Parathyroid adenoma (tissue), 2 donors: Measurements from ENCODE around the gene TBC1D13.
A peak's percentile ranks its signal among the peaks of the same experiment; 100 is the strongest.

ENCODE experiments used
- H2AFZ ChIP-seq: fragments of 300-600 bp; sonication (generic); one replicate; pipeline ENCODE4 v1.7.0; 2017; ENCODE audit warnings: antibody characterized with exemption, mild to moderate bottlenecking
- H3K27ac ChIP-seq: fragments of 300-600 bp; sonication (generic); one replicate; pipeline ENCODE4 v1.7.0; 2017
- H3K27me3 ChIP-seq: fragments of 300-600 bp; sonication (generic); one replicate; pipeline ENCODE4 v1.7.0; 2017; ENCODE audit warnings: low read length; ENCODE audit not compliant: control insufficient read depth, insufficient read depth
- H3K36me3 ChIP-seq: fragments of 300-600 bp; sonication (generic); one replicate; pipeline ENCODE4 v1.7.0; 2017; ENCODE audit warnings: low read length; ENCODE audit not compliant: control insufficient read depth, insufficient read depth
- H3K4me1 ChIP-seq: fragments of 300-600 bp; sonication (generic); one replicate; pipeline ENCODE4 v1.7.0; 2017; ENCODE audit warnings: control low read depth
- H3K4me2 ChIP-seq: fragments of 300-600 bp; sonication (generic); one replicate; pipeline ENCODE4 v1.7.0; 2017; ENCODE audit warnings: low read length
- H3K4me3 ChIP-seq: fragments of 300-600 bp; sonication (generic); one replicate; pipeline ENCODE4 v1.7.0; 2017; ENCODE audit warnings: low read depth, low read length
- H3K79me2 ChIP-seq: fragments of 300-600 bp; sonication (generic); one replicate; pipeline ENCODE4 v1.7.0; 2017; ENCODE audit warnings: control low read depth
- H3K9ac ChIP-seq: fragments of 300-600 bp; sonication (generic); one replicate; pipeline ENCODE4 v1.7.0; 2017; ENCODE audit warnings: mild to moderate bottlenecking
- H3K9me3 ChIP-seq: fragments of 300-600 bp; sonication (generic); one replicate; pipeline ENCODE4 v1.7.0; 2017; ENCODE audit warnings: low read length; ENCODE audit not compliant: control insufficient read depth
- CTCF ChIP-seq: fragments of 300-600 bp; sonication (generic); IDR thresholded peaks from one replicate; pipeline ENCODE4 v1.7.0; 2017; ENCODE audit warnings: antibody characterized with exemption, mild to moderate bottlenecking
- donor health status: primary hyperparathyroidism.

The TBC1D13 gene

GRCh38 chr9:128818839-128819715 is 32.0 kb downstream of the TBC1D13 start:
- Histone ChIP-seq H3K9ac (no peak overlapping the region), H3K4me3 (peak overlapping the region; percentile 66), H3K27ac (no peak overlapping the region), H3K36me3 (no peaks in the 10 kb centered on the region), H3K9me3 (no peaks in the 10 kb centered on the region), H3K27me3 (no peaks in the 10 kb centered on the region), H3K4me1 (no peaks in the 10 kb centered on the region), H3K4me2 (peak overlapping the region; percentile 95), H2AFZ (peak overlapping the region; percentile 62), H3K79me2 (no peaks in the 10 kb centered on the region)
- no peak for TF ChIP-seq CTCF

- Histone ChIP-seq H3K4me2 (no peak overlapping the region), H3K27me3 (no peaks in the 10 kb centered on the region), H3K4me3 (peak overlapping the region; percentile 66), H3K9me3 (no peaks in the 10 kb centered on the region), H3K36me3 (no peaks in the 10 kb centered on the region), H2AFZ (no peak overlapping the region), H3K79me2 (no peaks in the 10 kb centered on the region), H3K9ac (no peak overlapping the region), H3K4me1 (no peaks in the 10 kb centered on the region), H3K27ac (no peak overlapping the region)
- no peak for TF ChIP-seq CTCF
Measured at GRCh38 chr9:128819716-128820664, 32.9 kb downstream of the TBC1D13 start.

GRCh38 chr9:128820665-128821583 is 33.9 kb downstream of the TBC1D13 start:
- no peak overlapping the region for H3K27ac ChIP-seq
- H3K4me1 ChIP-seq = no peaks in the 10 kb centered on the region
- H3K4me2 ChIP-seq = no peak overlapping the region
- no peaks in the 10 kb centered on the region for H3K36me3 ChIP-seq
- H3K9me3 ChIP-seq = no peaks in the 10 kb centered on the region
- TF ChIP-seq CTCF = no peak
- H3K4me3 ChIP-seq = no peak overlapping the region
- no peak overlapping the region for H2AFZ ChIP-seq
- H3K9ac ChIP-seq = no peak overlapping the region
- no peaks in the 10 kb centered on the region for H3K27me3 ChIP-seq
- no peaks in the 10 kb centered on the region for H3K79me2 ChIP-seq

GRCh38 chr9:128821584-128822406 is 34.7 kb downstream of the TBC1D13 start:
- H3K9ac ChIP-seq = no peak overlapping the region
- H3K4me3 ChIP-seq = no peak overlapping the region
- H3K79me2 ChIP-seq = no peaks in the 10 kb centered on the region
- H3K9me3 ChIP-seq = no peaks in the 10 kb centered on the region
- no peak for TF ChIP-seq CTCF
- no peak overlapping the region for H2AFZ ChIP-seq
- H3K4me2 ChIP-seq = no peak overlapping the region
- no peaks in the 10 kb centered on the region for H3K27me3 ChIP-seq
- H3K4me1 ChIP-seq = no peaks in the 10 kb centered on the region
- H3K27ac ChIP-seq = no peak overlapping the region
- no peaks in the 10 kb centered on the region for H3K36me3 ChIP-seq
